ENCODE data around the gene TRPV2. TPM values are rescaled to one million over a fixed set of nuclear protein-coding genes. Genes with fewer than 3 reads are reported as not detected.

TRPV2 gene
- total and polyA plus RNA-seq, 10 of the 15 experiments (the other 5 are each of a cell fraction or from before 2014, with no cell fraction given): 8.9 to 94.4 (median 54.1) TPM

- Histone ChIP-seq H3K79me2 (ENCODE audit: control insufficient read depth, insufficient read depth, low read length) (peaks cover 7% of the 10 kb centered on the region), H3K9ac (ENCODE audit: control insufficient read depth, insufficient read depth, low read length) (no peak overlapping the region), H3K27ac (ENCODE audit: control insufficient read depth, insufficient read depth) (no peak overlapping the region), H2AFZ (ENCODE audit: control insufficient read depth, low read depth, low read length) (no peak overlapping the region), H4K20me1 (ENCODE audit: control insufficient read depth, insufficient read depth) (no peaks in the 10 kb centered on the region; the same call in 1 of the 2 replicates), H3K4me2 (ENCODE audit: control insufficient read depth, insufficient read depth) (no peak overlapping the region), H3K27me3 (replicated peaks in 1 of 2; ENCODE audit: control insufficient read depth in 2 of 2, insufficient read depth in 2 of 2, low read length in 1 of 2) (no peaks in the 10 kb centered on the region), H3K4me3 (no peak overlapping the region), H3K4me1 (ENCODE audit: control insufficient read depth, insufficient read depth, low read length) (peaks cover 4% of the 10 kb centered on the region; the same call in 1 of the 2 replicates), H3K36me3 (ENCODE audit: control insufficient read depth in 2 of 2, insufficient read depth in 2 of 2, low read length in 1 of 2) (peaks cover 18 to 22% of the 10 kb centered on the region in 2 experiments), H3K9me3 (replicated peaks; ENCODE audit: control insufficient read depth, insufficient read depth, low read length) (no peaks in the 10 kb centered on the region)
- TSS peak; percentile 13 for BruUV-seq (replicated peaks)
- ATAC-seq (no peak), DNase-seq (ENCODE audit: low read depth, low spot score) (no peak), FAIRE-seq (no peak)
- SMC1A ChIA-PET (ENCODE audit: uncharacterized antibody, unreplicated experiment): interaction anchor here (0.6 to 0.8 kb wide), 2 partner anchors 73 to 292 kb away, joined by 3 read pairs; no protein-coding TSS in a partner anchor
- POLR2A ChIA-PET: no interaction called here
- no peak for TF ChIP-seq HDAC2 (IDR thresholded peaks at IDR 0.05)
- TF ChIP-seq CEBPB (IDR thresholded peaks at IDR 0.05; ENCODE audit: borderline replicate concordance in 1 of 2, low read depth in 2 of 2, low read length in 2 of 2): no peak
- TF ChIP-seq WRNIP1 (IDR thresholded peaks at IDR 0.05; ENCODE audit: borderline replicate concordance, low read depth, low read length): no peak
- TF ChIP-seq CHD1 (IDR thresholded peaks at IDR 0.05; ENCODE audit: low read depth, low read length): no peak
- no peak for TF ChIP-seq E2F4 (IDR thresholded peaks at IDR 0.05; ENCODE audit: low read depth, low read length)
- TF ChIP-seq SREBF1 (IDR thresholded peaks at IDR 0.05; ENCODE audit: low read length): no peak
- TF ChIP-seq TBL1XR1 (IDR thresholded peaks at IDR 0.05; ENCODE audit: low read depth, low read length): no peak
- TF ChIP-seq ZBTB4 (CRISPR knock-in tag; IDR thresholded peaks at IDR 0.05): no peak
- no peak for TF ChIP-seq STAT1 (conservative IDR thresholded peaks at IDR 0.05)
- TF ChIP-seq LARP7 (IDR thresholded peaks at IDR 0.05): no peak
- TF ChIP-seq NFYA (IDR thresholded peaks at IDR 0.05; ENCODE audit: borderline replicate concordance, low read depth, low read length): no peak
- TF ChIP-seq MAX (IDR thresholded peaks at IDR 0.05; ENCODE audit: low read depth, low read length): no peak
- TF ChIP-seq STAT3 (IDR thresholded peaks at IDR 0.05; ENCODE audit: low read depth, low read length): no peak
- TF ChIP-seq ZNF24 (IDR thresholded peaks at IDR 0.05): no peak
- TF ChIP-seq IRF4 (IDR thresholded peaks at IDR 0.05; ENCODE audit: low read depth, low read length): no peak
- no peak for TF ChIP-seq CREM (IDR thresholded peaks at IDR 0.05; ENCODE audit: low read depth)
- no peak for TF ChIP-seq JUND (IDR thresholded peaks at IDR 0.05; ENCODE audit: low read depth, low read length)
- no peak for TF ChIP-seq TCF12 (IDR thresholded peaks at IDR 0.05; ENCODE audit: low read depth, low read length)
- TF ChIP-seq JUNB (IDR thresholded peaks at IDR 0.05): no peak
- no peak for TF ChIP-seq RELA (IDR thresholded peaks at IDR 0.05; ENCODE audit: borderline replicate concordance, partially characterized antibody)
- in situ Hi-C loops (cut with MboI) (loop anchor here (5.0 kb wide), 1 partner anchor 51 kb away; no protein-coding TSS in a partner anchor), intact Hi-C loops (cut with micrococcal nuclease; ENCODE audit: unreplicated experiment) (no loop called here)
- WGBS (ENCODE audit: insufficient coverage, insufficient replicate concordance, low lambda C conversion rate, missing lambda C conversion rate): 91% methylated on average over 6 of the region's 6 CpGs
- RAD21 ChIA-PET (ENCODE audit: unreplicated experiment): interaction anchor here (0.8 kb wide), 1 partner anchor 10 kb away, joined by 3 read pairs; no protein-coding TSS in a partner anchor
- CTCF ChIA-PET: interaction anchor here (0.6 to 1.6 kb wide), 2 partner anchors 85 to 143 kb away, joined by 3 to 4 read pairs; no protein-coding TSS in a partner anchor
These were observed 33.1 kb downstream of the TRPV2 start for GRCh38 chr17:16448490-16448889.

Measured in GM12878 (cell line).